Glomerular visceral epithelial cell (primary cell): Measurements from ENCODE around the gene TSPAN32.

Experiments
- DNase-seq: peaks from one replicate; pipeline ENCODE4 v3.0.0-alpha.2; 2016; ENCODE audit errors: extremely low spot score

TSPAN32 gene

GRCh38 chr11:2303627-2304505, 2.1 kb downstream of the TSPAN32 start:
- DNase-seq, result no peak

DNA sequence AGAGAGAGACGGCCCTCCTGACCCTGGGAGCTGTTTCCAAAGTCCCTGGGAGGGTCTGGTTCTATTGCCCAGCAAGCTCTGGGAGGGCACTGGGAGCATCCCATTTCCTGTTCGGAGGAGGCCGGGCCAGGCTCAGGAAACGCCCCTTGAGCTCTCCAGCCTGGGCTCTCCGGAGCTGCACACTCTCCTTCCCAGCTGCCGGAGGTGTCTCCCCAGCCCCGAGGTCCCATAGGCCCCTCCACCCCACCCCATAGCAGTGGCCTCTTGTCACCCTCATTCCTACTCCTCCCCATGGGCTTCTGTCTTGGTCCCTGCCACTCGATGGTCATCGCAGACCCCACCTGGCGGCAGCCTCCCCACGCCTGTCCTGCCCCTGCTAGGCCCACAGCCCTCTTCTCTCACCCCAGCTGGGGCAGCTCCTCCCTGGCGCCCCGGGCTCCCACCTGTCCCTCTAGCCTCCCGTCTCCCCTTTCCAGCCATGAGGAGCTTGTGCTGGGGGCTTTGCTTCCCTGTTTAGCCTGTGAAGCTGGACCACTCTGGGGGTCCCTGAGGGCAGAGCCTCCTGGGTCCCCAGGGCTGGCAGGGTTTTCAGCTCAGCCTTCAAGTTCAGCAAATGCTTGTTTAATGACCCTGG, 2.8 kb downstream of the TSPAN32 start:
- no peak for DNase-seq

GRCh38 chr11:2305140-2305778, 3.4 kb downstream of the TSPAN32 start:
- peak; percentile 64 for DNase-seq

DNA sequence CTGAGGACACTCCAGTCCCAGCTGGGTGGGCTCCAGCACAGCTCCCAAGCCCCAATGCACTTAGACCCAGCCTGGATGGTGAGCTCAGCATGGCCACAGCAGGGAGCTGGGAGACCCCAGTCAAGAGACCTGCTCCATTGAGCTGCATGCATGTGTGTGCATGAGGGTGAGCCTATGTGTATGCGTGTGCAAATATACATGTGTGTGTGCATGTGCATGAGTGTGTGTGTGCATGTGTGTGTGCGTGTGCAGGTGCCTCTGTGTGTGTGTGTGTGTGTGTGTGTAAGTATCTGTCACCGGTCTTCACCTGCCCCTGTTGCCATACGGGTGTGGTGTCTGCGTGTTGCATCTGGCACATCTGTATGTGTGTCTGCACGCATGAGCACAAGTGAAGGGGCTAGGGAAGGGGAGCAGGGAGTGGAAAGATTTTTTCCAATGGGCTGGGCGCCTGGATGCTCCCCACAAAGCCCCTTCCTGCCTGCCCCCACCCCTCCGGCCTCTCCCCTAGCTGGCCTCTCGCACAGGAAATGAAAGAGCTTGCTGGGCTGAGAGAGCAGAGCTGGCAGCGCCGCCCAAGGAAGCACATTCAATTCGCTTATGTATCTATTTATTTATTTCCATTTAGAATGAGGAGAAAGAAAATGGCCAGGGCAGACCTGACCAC, 4.1 kb downstream of the TSPAN32 start:
- DNase-seq, result no peak

- DNase-seq, result no peak
These were observed 4.6 kb downstream of the TSPAN32 start for GRCh38 chr11:2306452-2306823.

- no peak for DNase-seq
These were observed 5.2 kb downstream of the TSPAN32 start for GRCh38 chr11:2306877-2307500.

DNA sequence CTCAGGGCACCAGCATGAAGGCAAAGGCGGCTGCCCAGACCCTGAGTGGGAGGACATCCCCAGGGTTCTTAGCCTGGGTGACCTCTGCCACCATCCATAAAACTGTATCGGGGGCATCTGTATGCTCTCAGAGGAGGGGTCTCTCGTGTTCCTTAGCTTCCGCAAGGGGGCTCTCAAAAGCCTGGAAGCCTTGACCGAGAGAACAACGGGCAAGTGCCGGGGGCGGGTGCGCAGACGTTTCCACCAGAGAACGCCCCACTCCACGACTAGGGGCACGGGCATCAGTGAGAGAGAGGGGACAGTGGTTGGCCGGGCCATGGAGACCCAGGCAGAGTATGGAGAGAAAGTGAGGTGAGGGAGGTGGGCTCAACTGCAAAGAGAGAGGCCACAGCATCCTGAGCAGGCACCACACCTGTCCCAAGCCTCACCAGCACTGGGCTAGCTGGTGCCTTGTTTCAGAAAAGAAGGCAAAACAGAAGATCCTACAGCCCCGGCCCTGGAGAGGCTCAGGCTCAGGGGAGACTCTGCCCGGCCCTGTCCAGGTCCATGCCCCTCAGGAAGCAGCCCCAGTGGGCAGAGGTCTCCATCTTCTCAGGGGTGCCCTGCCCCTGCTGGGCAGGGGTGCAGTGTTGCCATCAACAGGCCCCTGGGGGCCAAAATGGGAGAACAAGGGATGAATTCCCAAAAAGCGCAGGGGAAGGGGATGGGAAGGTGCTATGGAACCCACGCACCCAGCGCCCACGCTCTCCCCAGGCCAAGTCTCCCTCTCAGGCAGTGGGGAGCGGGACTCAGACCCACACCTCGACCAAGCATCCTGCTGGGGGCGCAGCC, 5.9 kb downstream of the TSPAN32 start:
- DNase-seq, result no peak

- no peak for DNase-seq
These were observed 6.9 kb downstream of the TSPAN32 start for GRCh38 chr11:2308713-2309112.

GRCh38 chr11:2309251-2310072, 7.6 kb downstream of the TSPAN32 start:
- no peak for DNase-seq

DNA sequence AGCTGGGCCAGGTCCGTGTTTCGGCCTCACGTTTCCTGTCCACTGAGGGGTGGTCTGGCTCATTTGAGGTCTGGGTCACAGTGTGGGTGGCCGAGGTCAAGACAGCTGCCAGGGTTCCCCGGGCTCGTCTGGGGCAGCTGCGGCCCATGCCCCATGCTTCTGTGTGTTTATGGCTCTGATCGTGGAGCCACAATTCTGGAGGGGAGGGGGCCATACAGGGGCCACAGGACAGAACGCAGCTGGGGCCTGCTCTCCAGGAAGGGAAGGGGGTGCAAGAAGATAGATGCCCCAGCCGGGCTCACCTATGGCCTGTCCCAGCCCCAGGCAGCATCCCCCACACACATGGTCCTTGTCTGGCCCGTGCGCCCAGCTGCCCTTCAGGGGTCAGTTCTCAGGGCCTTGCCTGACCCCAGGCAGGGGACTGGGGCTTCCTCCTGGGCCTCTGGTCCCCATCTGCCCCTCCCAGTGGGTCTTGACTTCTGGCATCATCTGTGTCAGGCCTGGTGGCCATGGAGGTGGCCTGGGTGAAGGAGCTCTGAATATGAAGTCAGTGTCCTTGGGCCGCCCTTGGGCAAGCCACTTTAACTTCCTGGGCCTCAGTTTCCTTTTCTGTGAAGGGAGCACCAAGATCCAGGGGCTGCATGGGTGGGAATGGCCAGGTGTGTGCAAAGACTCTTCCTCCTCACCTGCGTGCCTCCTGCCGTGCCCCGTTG, 8.4 kb downstream of the TSPAN32 start:
- no peak for DNase-seq

GRCh38 chr11:2310786-2311352, 9.1 kb downstream of the TSPAN32 start:
- DNase-seq, result no peak

GRCh38 chr11:2311353-2312133, 9.7 kb downstream of the TSPAN32 start:
- no peak for DNase-seq

GRCh38 chr11:2312232-2313042, 10.6 kb downstream of the TSPAN32 start:
- DNase-seq, result peak; percentile 30

DNA sequence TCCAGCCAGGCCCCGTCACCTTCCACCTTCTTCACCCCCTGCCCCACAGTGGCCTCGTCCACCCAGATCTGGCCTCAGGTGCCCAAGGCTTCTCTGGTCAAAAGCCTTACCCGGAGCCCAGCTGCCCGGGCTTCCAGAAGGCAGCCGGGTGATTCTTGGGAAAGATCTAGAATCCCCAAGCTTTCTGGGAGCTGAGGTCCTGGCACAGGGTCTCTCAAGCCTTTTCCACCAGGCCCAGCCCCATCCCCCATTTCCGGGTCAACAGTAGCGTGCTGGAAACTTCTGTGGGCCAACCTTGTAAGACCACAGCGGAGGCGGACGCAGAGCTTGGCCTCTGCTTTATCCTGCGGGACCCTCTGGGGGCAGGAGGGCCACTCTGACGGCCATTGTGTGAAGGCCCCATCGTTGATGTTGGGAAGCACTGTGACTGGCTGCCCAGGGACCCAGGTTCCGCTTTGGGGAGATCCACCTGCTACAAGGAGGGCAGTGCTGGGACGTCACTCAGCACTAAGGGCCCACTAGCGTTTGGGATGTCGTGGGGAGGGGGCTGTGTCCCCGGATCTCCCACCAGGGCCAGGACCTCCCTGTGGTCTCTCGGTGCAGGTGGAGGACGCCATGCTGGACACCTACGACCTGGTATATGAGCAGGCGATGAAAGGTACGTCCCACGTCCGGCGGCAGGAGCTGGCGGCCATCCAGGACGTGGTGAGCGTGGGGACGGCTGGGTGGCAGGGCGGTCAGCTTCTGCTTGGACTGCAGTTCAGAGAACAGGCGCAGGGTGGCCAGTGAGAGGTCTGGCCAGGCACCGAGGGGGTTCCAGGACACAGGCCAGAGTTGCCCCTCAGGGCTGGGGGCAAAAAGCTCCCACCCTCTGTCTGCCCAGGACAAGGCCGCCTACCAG, 11.5 kb downstream of the TSPAN32 start:
- no peak for DNase-seq

DNA sequence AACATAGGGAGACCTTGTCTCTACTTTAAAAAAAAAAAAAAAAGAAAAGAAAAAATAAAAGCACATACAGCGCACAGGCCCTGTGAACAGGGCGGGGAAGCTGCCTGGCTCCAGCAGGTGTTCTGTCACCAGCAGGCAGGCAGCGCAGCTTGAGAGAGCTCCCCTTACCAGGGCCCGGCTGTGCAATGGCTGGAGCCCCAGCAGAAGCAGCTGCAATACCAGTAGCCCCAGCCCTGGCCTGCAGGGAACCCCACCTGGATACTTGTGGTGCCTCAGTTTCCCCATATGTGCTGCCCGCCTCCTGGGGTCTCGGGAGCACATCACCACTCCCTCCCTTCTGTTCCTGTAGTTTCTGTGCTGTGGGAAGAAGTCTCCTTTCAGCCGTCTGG, 12.3 kb downstream of the TSPAN32 start:
- no peak for DNase-seq
